IMR-90 (cell line): ENCODE measurements around the gene MSI1. TPM values are rescaled to one million over a fixed set of nuclear protein-coding genes. Genes with fewer than 3 reads are reported as not detected.

ENCODE experiments used
- ATAC-seq: fragments of 200-7000 bp; cut with Tn5 transposase; 2 replicates; pipeline ENCODE4 v1.9.1; 2020; ENCODE audit warnings: low read depth, mild to moderate bottlenecking, moderate library complexity
- BruUV-seq: library from RNA; stranded (reverse); fragments of 400-500 nt; replicated peaks from 2 replicates; lab custom pipeline; 2021; lab: Mats Ljungman, UMichigan
- CTCF ChIA-PET: fragments of 300-600 bp; formaldehyde crosslinking; extraction: SDS; loops from one replicate; lab custom pipeline; 2021; ENCODE audit warnings: antibody characterized with exemption; lab: Yijun Ruan, JAX
- POLR2A ChIA-PET: fragments of 300-600 bp; sonication (Branson Sonifier 250); formaldehyde crosslinking; loops from one replicate; lab custom pipeline; 2022; ENCODE audit warnings: antibody characterized with exemption; ENCODE audit not compliant: unreplicated experiment; lab: Charles Lee
- DNase-seq: peaks from one replicate; pipeline ENCODE4 v3.0.0; 2013
- H2AFZ ChIP-seq: replicated peaks from 2 replicates; pipeline ENCODE3; 2013; ENCODE audit warnings: low read length, mild to moderate bottlenecking; ENCODE audit not compliant: poor library complexity
- H2AK5ac ChIP-seq: 2 replicates; pipeline ENCODE4 v1.6.1; 2013; ENCODE audit warnings: low read depth, low read length, inconsistent platforms
- H2AK9ac ChIP-seq: replicated peaks from 2 replicates; pipeline ENCODE3; 2013; ENCODE audit warnings: mild to moderate bottlenecking, low read depth, low read length, moderate library complexity; ENCODE audit not compliant: poor library complexity
- H2BK120ac ChIP-seq: 2 replicates; pipeline ENCODE4 v1.6.1; 2013; ENCODE audit warnings: low read depth, low read length, inconsistent platforms
- H2BK15ac ChIP-seq: 3 replicates; pipeline ENCODE4 v1.6.1; 2013; ENCODE audit warnings: low read depth, low read length, inconsistent platforms
- H2BK20ac ChIP-seq: 2 replicates; pipeline ENCODE4 v1.6.1; 2013; ENCODE audit warnings: low read depth, mild to moderate bottlenecking, inconsistent platforms, low read length, moderate library complexity
- H2BK5ac ChIP-seq: 2 replicates; pipeline ENCODE4 v1.6.1; 2013; ENCODE audit warnings: mild to moderate bottlenecking, low read depth, low read length, inconsistent platforms; ENCODE audit not compliant: poor library complexity, severe bottlenecking
- H3K14ac ChIP-seq: replicated peaks from 2 replicates; pipeline ENCODE4 v1.6.1; 2013; ENCODE audit warnings: low read depth, low read length, inconsistent platforms
- H3K18ac ChIP-seq: 2 replicates; pipeline ENCODE4 v1.6.1; 2013; ENCODE audit warnings: low read depth, low read length, control low read depth
- H3K23ac ChIP-seq: 2 replicates; pipeline ENCODE4 v1.6.1; 2013; ENCODE audit warnings: low read depth, low read length, inconsistent platforms
- H3K27ac ChIP-seq: 2 replicates; pipeline ENCODE4 v1.5.1; 2013; ENCODE audit warnings: mild to moderate bottlenecking, control low read depth, low read length; ENCODE audit not compliant: insufficient read depth
- H3K27me3 ChIP-seq: 2 replicates; pipeline ENCODE4 v1.6.1; 2013; ENCODE audit warnings: low read length; ENCODE audit not compliant: control insufficient read depth, insufficient read depth
- H3K36me3 ChIP-seq: 2 replicates; pipeline ENCODE4 v1.6.1; 2013; ENCODE audit warnings: low read length, mixed read lengths; ENCODE audit not compliant: control insufficient read depth, insufficient read depth
- H3K4ac ChIP-seq: 2 replicates; pipeline ENCODE4 v1.6.1; 2013; ENCODE audit warnings: low read depth, low read length, inconsistent platforms
- H3K4me1 ChIP-seq: 2 replicates; pipeline ENCODE4 v1.6.1; 2013; ENCODE audit warnings: low read length, mixed read lengths; ENCODE audit not compliant: control insufficient read depth, insufficient read depth
- H3K4me2 ChIP-seq: 2 replicates; pipeline ENCODE4 v1.6.1; 2013; ENCODE audit warnings: low read depth, mild to moderate bottlenecking, control low read depth, low read length, moderate library complexity
- H3K4me3 ChIP-seq: 2 replicates; pipeline ENCODE4 v1.5.1; 2013; ENCODE audit warnings: low read depth, mild to moderate bottlenecking, control low read depth, low read length, moderate library complexity; ENCODE audit not compliant: insufficient read depth
- H3K56ac ChIP-seq: 2 replicates; pipeline ENCODE4 v1.6.1; 2013; ENCODE audit warnings: low read length, inconsistent platforms; ENCODE audit not compliant: insufficient read depth; ENCODE audit errors: extremely low read depth
- H3K79me1 ChIP-seq, 2 experiments: 2 replicates each; pipeline ENCODE4 v1.6.1; 2013; ENCODE audit warnings: low read length in 2 of 2, inconsistent platforms in 1 of 2, low read depth in 1 of 2
- H3K9ac ChIP-seq: 2 replicates; pipeline ENCODE4 v1.6.1; 2013; ENCODE audit warnings: low read depth, low read length, control low read depth
- H3K9me1 ChIP-seq: 2 replicates; pipeline ENCODE4 v1.6.1; 2013; ENCODE audit warnings: low read length, inconsistent platforms; ENCODE audit not compliant: insufficient read depth
- H3K9me3 ChIP-seq: 2 replicates; pipeline ENCODE4 v1.6.1; 2013; ENCODE audit warnings: low read length; ENCODE audit not compliant: control insufficient read depth, insufficient read depth
- H4K20me1 ChIP-seq: 2 replicates; pipeline ENCODE4 v1.6.1; 2013; ENCODE audit warnings: low read length, inconsistent platforms; ENCODE audit not compliant: insufficient read depth
- H4K5ac ChIP-seq: 2 replicates; pipeline ENCODE4 v1.6.1; 2013; ENCODE audit warnings: mild to moderate bottlenecking, low read depth, low read length, control low read depth
- H4K8ac ChIP-seq, 2 experiments: 2 replicates each; pipeline ENCODE4 v1.6.1; 2013; ENCODE audit warnings: low read depth in 2 of 2, low read length in 2 of 2, control low read depth in 1 of 2, inconsistent platforms in 1 of 2
- H4K91ac ChIP-seq: 2 replicates; pipeline ENCODE4 v1.6.1; 2013; ENCODE audit warnings: low read depth, low read length, inconsistent platforms; ENCODE audit not compliant: insufficient read depth
- CHD1 ChIP-seq: IDR thresholded peaks from 2 replicates; pipeline ENCODE4 v1.6.1; 2012; ENCODE audit warnings: low read depth, low read length, improper control_type of control experiment
- FOS ChIP-seq: fragments of 150-350 bp; IDR thresholded peaks from 2 replicates; pipeline ENCODE4 v1.6.1; 2016; ENCODE audit warnings: low read depth, low read length
- MAFK ChIP-seq: IDR thresholded peaks from 2 replicates; pipeline ENCODE4 v1.6.1; 2012; ENCODE audit warnings: low read depth, low read length, improper control_type of control experiment
- MAZ ChIP-seq: IDR thresholded peaks from 2 replicates; pipeline ENCODE4 v1.6.1; 2012; ENCODE audit warnings: low read depth, mild to moderate bottlenecking, low read length, improper control_type of control experiment, moderate library complexity, borderline replicate concordance
- NFE2L2 ChIP-seq: fragments of 150-350 bp; IDR thresholded peaks from 2 replicates; pipeline ENCODE4 v1.6.1; 2016; ENCODE audit warnings: low read depth, mild to moderate bottlenecking, low read length
- POLR2A ChIP-seq: IDR thresholded peaks from 2 replicates; pipeline ENCODE4 v1.6.1; 2012; ENCODE audit warnings: mild to moderate bottlenecking, low read depth, low read length
- RAD21 ChIP-seq: IDR thresholded peaks from 2 replicates; pipeline ENCODE4 v1.6.1; 2012; ENCODE audit warnings: low read length, improper control_type of control experiment
- RCOR1 ChIP-seq: IDR thresholded peaks from 2 replicates; pipeline ENCODE4 v1.6.1; 2012; ENCODE audit warnings: mild to moderate bottlenecking, low read length, improper control_type of control experiment; ENCODE audit not compliant: insufficient replicate concordance
- RFX5 ChIP-seq: IDR thresholded peaks from 2 replicates; pipeline ENCODE4 v1.8.0; 2012; ENCODE audit warnings: low read depth, mild to moderate bottlenecking, low read length, moderate library complexity
- USF2 ChIP-seq: fragments of 150-350 bp; IDR thresholded peaks from 2 replicates; pipeline ENCODE4 v1.6.1; 2017; ENCODE audit warnings: mild to moderate bottlenecking, antibody characterized with exemption, low read length, low read depth
- WGBS, 2 experiments: methylation state at CpG; one replicate each; pipeline versions ENCODE4 v1.1.5 to v1.1.7; 2013; ENCODE audit warnings: missing lambda C conversion rate in 2 of 2; ENCODE audit not compliant: insufficient read length in 1 of 2; ENCODE audit errors: extremely low coverage in 2 of 2; 5-methylcytosine and 5-hydroxymethylcytosine counted together
- dilution Hi-C: fragments of 300-500 bp; cut with HindIII; formaldehyde crosslinking; loops from one replicate; pipeline ENCODE4 v1.14.3; 2018; ENCODE audit warnings: low sequenced_read_pairs; ENCODE audit not compliant: unreplicated experiment
- in situ Hi-C: fragments of 300-500 bp; cut with MboI; formaldehyde crosslinking; loops from 3 replicates; pipeline ENCODE4 v1.14.3; 2019; ENCODE audit warnings: low sequenced_read_pairs, inconsistent platforms, mixed read lengths
- intact Hi-C: fragments of 100-400 bp; cut with micrococcal nuclease; formaldehyde crosslinking; loops from 2 replicates; pipeline ENCODE4 v1.10.0; 2022
- polyA plus RNA-seq, 3 experiments: library from polyadenylated mRNA; depleted of rRNA; stranded (reverse); fragments of >200 nt; gene quantifications; 2 replicates each; pipeline ENCODE4 v1.2.3, GENCODE V29; 2012; ENCODE audit warnings: low replicate concordance in 1 of 3
- total RNA-seq: library from RNA; depleted of rRNA; stranded (reverse); fragments of >200 nt; gene quantifications from 2 replicates; pipeline ENCODE4 v1.2.3, GENCODE V29; 2012

MSI1 gene
- total and polyA plus RNA-seq, 2 of the 4 experiments (the other 2 are of a cell fraction) = not detected

GRCh38 chr12:120363274-120363855 is 5.6 kb downstream of the MSI1 start:
- H2BK5ac ChIP-seq = no peak overlapping the region
- CTCF ChIA-PET = no interaction called here
- POLR2A ChIA-PET = no interaction called here
- no peak overlapping the region for H3K4ac ChIP-seq
- no peaks in the 10 kb centered on the region for H4K20me1 ChIP-seq
- DNase-seq = no peak
- no peak overlapping the region for H3K23ac ChIP-seq
- no peak overlapping the region for H4K8ac ChIP-seq
- dilution Hi-C loops (no loop called here), intact Hi-C loops (no loop called here), in situ Hi-C loops (no loop called here)
- no peak overlapping the region for H3K9ac ChIP-seq
- H3K56ac ChIP-seq = no peak overlapping the region
- no peak overlapping the region for H3K4me3 ChIP-seq
- no peaks in the 10 kb centered on the region for H3K36me3 ChIP-seq
- H3K79me1 ChIP-seq = no peaks in the 10 kb centered on the region
- H2AFZ ChIP-seq = no peak overlapping the region
- no peak overlapping the region for H3K18ac ChIP-seq
- no peak for ATAC-seq
- TF ChIP-seq MAFK (no peak), USF2 (no peak), RFX5 (no peak), RCOR1 (no peak), MAZ (no peak), POLR2A (no peak), CHD1 (no peak), NFE2L2 (no peak), FOS (no peak), RAD21 (no peak)
- 71% methylated on average over 8 of the region's 9 CpGs; no CpG with 5 or more reads in 1 of the 2 experiments for WGBS, 2 experiments
- H2BK120ac ChIP-seq = no peak overlapping the region
- H3K4me1 ChIP-seq = no peaks in the 10 kb centered on the region
- H2AK9ac ChIP-seq = no peak overlapping the region
- no peak overlapping the region for H2AK5ac ChIP-seq
- H3K9me1 ChIP-seq = no peaks in the 10 kb centered on the region
- H2BK20ac ChIP-seq = no peak overlapping the region
- H3K4me2 ChIP-seq = no peak overlapping the region
- H3K14ac ChIP-seq = no peak overlapping the region
- H4K5ac ChIP-seq = no peak overlapping the region
- no peaks in the 10 kb centered on the region for H3K9me3 ChIP-seq
- H3K27me3 ChIP-seq = peaks cover 82% of the 10 kb centered on the region
- no peak overlapping the region for H2BK15ac ChIP-seq
- BruUV-seq = no TSS peak
- H4K91ac ChIP-seq = no peak overlapping the region
- H3K27ac ChIP-seq = no peak overlapping the region
